GM20000 (cell line): ENCODE measurements around the gene GPC6.

Experiments
- DNase-seq: peaks from one replicate; pipeline ENCODE4 v3.0.0; 2012; ENCODE audit warnings: low spot score
- TF ChIP-seq, protein P1 (sequence below): IDR thresholded peaks from 2 replicates; pipeline ENCODE4 v1.5.1; 2012; ENCODE audit warnings: mild to moderate bottlenecking, control low read depth; ENCODE audit errors: extremely low read depth, missing control alignments

The GPC6 gene

DNA sequence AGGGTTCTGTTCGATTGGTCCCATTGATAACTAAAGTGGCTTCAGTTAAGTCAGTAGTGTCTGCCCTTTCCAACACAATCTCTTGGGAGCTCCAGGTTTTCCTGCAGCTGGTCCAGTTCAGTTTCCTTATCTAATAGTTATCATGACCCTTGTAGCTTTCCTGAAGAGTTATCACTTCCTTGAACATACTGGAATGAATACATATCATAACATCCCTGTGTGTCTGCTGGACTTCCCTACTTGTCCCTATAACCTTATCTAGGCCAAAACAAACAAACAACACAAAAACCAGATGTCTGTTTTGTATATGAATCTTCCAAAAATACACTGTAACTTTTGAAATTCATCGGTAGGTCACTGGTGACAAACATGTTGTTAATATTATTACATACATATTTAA, 1085.3 kb downstream of the GPC6 start:
- TF ChIP-seq, protein P1, sequence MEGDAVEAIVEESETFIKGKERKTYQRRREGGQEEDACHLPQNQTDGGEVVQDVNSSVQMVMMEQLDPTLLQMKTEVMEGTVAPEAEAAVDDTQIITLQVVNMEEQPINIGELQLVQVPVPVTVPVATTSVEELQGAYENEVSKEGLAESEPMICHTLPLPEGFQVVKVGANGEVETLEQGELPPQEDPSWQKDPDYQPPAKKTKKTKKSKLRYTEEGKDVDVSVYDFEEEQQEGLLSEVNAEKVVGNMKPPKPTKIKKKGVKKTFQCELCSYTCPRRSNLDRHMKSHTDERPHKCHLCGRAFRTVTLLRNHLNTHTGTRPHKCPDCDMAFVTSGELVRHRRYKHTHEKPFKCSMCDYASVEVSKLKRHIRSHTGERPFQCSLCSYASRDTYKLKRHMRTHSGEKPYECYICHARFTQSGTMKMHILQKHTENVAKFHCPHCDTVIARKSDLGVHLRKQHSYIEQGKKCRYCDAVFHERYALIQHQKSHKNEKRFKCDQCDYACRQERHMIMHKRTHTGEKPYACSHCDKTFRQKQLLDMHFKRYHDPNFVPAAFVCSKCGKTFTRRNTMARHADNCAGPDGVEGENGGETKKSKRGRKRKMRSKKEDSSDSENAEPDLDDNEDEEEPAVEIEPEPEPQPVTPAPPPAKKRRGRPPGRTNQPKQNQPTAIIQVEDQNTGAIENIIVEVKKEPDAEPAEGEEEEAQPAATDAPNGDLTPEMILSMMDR = no peak
- no peak for DNase-seq

DNA sequence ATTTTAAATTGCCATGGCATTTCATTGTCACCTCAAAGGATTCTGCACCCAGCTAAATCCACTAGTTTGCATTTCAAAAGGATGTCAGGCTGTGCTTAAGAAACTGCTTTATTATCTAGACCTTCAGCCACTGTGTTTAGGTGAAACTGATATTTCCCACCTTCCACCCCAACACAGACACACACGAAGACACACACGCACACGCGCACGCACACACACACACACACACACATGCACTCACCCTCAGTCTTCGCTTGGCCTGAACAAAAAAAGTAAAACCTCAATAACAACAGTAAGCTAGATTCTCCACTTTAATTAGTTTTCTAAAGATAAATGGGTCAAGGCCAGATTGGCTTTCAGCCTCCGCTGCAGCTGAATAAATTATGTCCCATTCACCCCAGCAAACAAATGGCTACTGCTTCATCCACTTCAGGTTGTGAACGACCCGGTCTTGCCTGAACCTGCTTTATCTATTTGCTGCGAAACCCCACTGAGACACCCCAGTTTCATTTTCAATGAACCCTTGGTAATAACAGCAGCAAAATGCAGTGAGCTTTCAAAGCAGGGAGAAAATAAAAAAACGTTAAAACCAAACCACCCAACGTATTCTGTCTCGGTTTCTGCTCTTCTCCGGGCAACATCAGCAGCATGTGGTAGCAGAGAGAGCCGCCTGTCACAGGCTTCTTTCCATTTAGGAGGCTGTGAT, 1086.1 kb downstream of the GPC6 start:
- no peak for DNase-seq
- TF ChIP-seq, protein P1 = no peak

DNA sequence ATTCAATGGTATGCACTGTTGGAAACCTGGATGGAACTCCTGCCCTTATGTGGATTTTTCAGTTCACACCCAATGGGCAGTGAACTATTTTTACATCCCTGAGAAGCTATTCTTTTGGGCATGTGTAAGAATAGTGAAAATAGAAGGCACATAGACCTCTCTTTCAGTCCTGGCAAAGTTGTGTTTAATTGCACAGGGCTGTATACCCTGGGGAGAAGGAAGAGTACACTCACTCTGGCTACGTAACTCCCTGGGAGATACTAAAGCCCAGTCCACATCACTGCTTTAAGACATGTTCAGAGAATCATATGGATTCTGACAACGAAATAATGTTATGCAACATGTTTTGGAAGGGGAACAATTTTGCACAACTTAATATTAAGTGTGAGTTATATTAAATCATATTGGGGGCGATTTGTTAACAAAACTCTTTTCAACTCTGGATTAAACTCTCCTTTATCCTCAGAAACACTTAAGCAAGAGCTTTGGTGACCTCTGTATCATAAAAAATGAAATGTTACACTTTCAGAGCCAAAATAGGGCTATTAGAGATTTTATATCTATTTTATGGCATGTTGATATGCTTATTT, 1086.8 kb downstream of the GPC6 start:
- DNase-seq = no peak
- TF ChIP-seq, protein P1 = no peak

DNA sequence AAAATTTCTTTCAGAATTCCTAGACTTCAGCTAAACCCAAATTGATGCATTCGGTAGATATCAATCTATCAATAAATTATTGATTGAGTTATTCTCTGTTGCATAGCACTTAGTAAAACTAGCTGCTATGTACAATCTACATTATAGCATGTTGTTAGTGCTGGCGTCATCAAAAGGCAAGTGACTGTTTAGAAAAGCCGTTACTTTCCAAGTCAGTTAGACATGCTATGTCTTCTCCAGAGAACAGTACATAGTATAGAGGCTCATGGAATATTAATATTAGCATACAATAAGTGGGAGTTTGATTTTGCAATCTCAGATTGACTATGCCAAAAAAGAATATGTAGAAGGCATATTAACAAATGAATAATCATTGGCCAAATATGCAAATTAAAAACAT, 1087.3 kb downstream of the GPC6 start:
- TF ChIP-seq, protein P1 = no peak
- DNase-seq = no peak

DNA sequence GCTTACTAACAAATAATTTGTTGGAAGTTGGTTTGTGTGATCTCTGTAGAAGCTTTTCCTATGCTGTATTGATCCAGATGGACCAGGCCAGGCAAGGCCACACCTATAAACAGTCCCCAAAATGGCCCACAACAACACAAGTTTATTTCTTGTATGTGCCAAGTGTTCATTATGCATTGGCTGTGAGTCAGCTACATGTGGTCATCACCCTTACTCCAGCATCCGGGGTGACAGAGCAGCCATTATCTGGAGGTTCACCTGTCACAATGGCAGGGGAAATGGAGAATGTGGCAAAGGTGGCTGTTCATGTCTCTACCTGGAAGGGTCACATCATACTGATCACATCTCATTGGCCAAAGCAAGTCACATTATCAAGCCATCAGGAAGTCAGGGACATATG, 1088.6 kb downstream of the GPC6 start:
- TF ChIP-seq, protein P1 = no peak
- no peak for DNase-seq

DNA sequence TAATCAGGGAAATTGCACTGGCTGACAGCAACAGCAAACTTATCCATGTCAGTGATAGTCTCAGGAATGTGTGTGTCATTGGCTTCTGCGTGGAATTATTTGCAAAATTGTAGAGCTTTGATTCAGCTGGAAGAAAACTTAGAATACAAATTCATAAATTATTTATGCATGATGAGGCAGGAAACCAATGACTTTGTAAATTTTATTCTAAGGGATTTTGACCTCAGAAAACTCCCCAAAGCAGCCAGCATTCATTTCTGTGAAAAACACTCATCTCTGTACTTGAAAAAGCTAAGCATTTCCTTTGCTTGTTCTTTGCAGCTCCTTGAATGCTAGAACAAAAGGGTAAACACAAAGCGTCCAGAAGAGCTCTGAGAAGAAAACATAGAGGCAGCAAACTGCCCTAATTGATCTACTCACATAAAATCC, 1090.5 kb downstream of the GPC6 start:
- DNase-seq = no peak
- TF ChIP-seq, protein P1 = no peak

DNA sequence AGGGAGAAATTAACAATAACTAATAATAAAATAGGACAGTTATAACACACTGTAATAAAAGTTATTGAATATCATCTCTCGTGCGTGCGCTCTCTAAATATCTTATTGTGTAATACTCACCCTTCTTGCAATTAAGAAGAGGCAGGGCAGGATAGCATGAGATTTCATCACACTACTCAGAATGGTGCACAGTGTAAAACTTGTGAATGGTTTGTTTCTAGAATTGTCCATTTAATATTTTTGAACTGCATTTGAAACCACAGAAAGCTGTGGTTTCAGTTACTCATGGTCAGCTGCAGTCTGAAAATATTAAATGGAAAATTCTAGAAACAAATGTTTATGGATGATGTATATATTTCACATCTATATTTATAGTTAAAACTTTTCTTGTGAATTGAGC, 1091.8 kb downstream of the GPC6 start:
- DNase-seq = no peak
- TF ChIP-seq, protein P1 = no peak
